GM21360 (cell line): Measurements from ENCODE around the gene RHNO1.

Experiments used
- ATAC-seq: cut with Tn5 transposase; IDR thresholded peaks from one replicate; pipeline ENCODE4 v1.9.1; 2021; ENCODE audit warnings: mild to moderate bottlenecking, moderate library complexity; ENCODE audit not compliant: unreplicated experiment

Gene RHNO1

DNA sequence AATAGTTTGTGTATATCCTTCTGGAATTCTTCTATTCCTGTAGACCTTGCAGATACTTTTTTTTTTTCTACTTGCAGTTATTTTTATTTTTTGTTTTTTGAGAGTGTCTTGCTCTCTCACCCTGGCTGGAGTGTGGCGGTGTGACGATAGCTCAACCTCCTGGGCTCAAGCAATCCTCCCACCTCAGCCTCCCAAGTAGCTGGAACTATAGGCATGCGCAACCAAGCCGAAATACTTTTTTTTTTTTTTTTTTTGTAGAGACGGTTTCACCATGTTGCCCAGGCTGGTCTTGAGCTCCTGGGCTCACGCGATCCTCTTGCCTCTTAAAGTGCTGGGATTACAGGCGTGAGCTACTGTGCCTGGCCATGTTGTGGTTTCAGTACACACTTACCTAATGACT lies 23.6 kb downstream of the RHNO1 start:
- no peak for ATAC-seq

DNA sequence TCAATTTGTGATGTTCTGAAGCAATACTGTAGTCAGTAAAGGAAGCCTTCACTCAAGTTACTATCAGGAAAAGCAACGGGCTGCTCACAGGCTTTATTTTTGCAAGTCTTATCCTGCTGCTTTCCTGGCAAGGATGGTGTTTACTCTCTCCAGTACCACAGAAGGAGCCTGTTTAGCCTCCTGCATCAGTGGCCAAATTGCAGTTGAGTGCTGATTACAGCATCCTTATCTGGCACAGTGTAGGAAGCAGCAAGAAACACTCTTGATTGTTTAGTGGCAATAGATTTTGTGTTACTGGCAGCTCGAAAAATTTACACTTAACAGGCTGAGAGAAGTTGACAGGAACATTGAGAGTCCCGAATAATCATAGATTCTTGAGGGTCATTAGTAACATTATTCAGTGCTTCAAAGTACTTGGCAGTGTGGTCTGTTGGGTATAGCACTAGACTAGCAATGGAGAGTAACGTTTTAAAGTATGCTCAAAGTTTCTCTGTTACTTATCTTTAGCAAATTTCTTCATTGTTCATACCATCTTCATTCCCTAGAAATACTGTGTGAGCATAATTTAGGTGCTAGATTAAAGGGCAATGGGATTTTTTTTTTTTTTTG lies 25.4 kb downstream of the RHNO1 start:
- ATAC-seq = no peak

DNA sequence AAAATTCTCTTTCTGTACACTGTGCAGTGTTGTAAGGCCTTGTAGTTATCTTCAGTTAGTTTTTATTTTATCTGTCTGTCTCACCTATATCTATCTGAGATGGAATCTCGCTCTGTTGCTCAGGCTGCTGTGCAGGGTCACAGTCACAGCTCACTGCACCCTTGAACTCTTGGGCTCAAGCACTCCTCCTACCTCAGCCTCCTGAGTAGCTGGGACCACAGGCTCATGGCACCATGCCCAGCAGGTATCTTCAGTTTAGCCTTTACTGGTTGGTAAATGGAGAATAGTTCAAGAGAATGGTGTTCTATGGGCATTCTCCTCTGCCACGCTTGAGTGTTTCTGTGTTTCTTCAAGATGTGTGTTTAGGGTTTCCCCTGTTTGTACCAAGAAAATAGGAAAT lies 27.2 kb downstream of the RHNO1 start:
- ATAC-seq = no peak

DNA sequence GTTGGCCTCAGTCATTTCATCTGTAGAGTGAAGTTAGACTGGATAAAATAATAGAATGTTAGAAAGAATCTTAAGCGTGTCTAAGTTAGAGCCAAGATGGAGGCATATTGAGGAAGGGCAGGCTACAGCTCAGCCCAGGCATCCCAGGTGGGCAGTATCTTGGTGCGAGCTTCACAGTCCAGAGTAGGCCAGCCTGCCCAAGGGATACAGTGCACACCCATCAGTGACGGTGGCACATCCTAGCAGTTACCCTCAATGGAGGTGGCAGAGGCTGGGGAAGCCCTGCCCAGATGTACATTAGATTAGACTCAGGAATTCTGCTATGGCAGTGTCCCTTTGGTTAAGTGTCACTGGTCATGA lies 35.2 kb downstream of the RHNO1 start:
- ATAC-seq = no peak

DNA sequence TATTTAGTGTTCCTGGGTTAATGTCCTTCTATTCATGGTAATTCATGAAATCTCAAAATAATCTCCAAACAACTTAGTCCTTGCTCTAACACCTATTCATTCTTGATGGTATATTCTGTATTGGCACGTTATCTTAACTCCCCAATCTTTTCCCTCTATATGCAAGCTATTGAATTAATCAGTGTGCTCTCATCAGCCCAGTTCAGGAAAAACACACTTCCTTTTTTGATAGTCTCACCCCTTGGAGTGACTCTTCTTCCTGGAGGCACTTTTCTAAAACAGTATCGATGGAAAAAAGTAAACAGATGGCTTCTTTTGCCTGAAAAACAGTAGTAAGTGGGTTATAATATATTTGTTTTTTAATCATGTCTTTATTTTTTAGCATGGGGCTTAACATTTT lies 42.2 kb downstream of the RHNO1 start:
- ATAC-seq = no peak

DNA sequence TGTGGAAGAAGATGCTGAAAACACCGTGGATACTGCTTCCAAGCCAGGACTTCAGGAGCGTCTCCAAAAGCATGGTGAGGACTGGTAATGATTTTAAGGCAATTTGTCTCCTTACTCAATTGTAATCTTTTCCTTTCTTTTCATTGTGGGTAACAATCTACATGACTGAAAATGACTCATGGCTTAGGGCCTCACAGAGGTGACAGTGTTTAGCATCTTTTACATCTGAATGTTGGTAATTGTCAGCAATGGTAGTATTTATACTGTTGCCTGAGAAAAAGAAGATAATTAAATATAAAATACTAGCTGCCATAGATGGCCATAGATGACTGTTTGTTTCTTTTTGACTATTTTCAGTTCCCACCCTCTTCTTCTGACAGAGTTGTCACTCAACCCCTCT lies 45.3 kb downstream of the RHNO1 start:
- ATAC-seq = no peak

DNA sequence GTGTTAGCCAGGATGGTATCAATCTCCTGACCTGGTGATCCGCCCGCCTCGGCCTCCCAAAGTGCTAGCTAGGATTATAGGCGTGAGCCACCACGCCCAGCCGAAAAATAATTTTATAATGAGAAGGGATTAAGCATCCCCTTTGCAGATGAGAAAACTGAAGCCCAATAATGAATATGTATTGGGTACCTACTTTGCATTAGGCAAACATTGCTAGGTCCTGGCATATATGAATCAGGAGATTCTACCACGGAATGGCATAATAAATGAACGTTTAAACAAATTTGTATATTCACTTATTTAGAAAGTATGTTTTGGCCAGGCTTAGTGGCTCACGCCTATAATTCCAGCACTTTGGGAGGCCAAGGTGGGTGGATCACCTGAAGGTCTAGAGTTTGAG lies 46.0 kb downstream of the RHNO1 start:
- no peak for ATAC-seq

DNA sequence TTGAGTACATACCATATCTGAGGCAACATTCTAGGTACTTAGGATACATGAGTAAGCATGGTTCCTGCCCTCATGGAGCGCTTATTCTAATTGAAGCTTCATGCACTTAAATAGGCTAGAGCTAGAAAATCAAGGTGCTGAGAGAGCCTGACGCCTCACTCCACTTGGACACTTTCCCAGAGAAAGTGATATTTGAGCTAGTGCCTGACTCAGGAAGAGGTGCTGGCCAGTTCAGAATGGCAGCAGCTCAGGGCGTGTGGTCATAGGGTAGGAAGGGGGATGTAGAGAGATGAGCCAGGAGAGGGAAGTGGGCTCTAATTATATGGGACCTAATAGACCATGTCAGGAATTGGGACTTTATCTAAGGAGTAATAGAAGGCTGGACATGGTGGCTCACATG lies 47.0 kb downstream of the RHNO1 start:
- ATAC-seq = no peak

DNA sequence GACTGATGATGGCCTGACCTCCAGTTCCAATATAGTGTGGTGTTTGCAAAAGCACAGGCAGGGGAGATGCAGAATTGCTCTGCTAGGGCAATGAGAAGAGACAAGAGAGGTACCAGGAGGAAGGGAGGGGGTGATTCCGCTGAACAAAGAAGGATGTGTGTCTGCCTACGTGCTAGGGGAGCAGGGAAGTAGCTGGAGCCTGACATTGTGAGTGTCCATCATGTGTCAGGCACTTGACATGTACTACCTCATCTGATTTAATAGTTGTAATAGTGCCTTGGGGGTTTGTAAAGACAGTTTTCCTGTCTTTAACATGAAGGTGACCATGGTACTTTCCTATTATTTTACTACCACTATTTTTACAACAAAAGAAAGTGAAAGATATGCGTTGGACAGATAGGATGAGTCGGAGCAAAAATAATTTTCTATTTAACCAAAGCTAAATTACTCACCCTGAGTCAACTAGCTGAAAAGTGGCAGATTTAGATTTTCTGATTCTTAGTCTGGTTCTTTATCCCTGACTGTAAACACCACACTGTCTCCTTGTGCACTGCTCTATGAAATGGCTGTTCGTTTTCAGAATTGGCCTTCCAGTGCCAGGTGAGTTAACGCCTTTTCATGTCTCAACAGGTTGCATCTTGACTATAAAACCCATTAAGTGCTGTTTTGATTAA lies 48.4 kb downstream of the RHNO1 start:
- no peak for ATAC-seq

DNA sequence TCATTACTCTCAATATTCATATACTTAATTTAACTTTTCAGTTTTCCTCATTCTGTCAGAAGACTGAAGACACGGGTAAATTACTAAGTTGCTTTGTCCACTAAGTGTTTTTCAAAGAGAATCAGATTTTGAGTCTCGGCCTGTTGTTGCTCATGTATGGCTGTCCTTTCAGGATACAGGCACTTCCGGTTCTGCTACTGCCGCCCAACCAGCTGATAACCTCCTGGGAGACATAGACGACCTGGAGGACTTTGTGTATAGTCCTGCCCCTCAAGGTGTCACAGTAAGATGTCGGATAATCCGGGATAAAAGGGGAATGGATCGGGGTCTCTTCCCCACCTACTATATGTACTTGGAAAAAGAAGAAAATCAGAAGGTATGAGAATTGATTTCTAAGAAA lies 53.8 kb downstream of the RHNO1 start:
- no peak for ATAC-seq

DNA sequence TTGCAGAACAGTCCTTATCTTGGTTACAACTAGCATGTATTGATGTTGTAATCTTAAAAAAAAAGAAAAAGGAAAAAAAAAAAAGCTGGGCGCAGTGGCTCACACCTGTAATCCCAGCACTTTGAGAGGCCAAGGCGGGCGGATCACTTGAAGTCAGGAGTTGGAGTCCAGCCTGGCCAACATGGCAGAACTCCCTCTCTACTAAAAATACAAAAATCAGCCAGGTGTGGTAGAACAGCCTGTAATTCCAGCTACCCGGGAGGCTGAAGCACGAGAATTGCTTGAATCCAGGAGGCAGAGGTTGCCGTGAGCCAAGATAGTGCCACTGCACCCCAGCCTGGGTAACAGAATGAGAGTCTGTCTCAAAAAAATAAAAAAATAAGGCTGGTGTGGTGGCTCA lies 56.6 kb downstream of the RHNO1 start:
- no peak for ATAC-seq

DNA sequence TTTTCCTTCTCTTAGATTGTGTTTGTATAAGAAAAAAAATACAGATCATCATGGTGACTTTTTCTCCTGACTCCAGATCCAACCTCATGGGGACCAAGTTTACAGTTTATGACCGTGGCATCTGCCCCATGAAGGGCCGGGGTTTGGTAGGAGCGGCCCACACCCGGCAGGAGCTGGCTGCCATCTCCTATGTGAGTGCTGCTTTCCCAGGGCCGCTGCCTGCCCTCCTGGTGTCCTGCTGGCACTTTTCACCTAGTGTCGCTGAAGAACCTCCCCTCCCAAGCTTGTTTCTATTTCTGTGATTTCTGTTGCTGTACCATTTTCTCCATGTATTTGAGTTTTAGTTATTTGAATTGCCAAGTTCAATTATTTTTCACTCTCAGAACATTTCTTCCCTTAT lies 57.3 kb downstream of the RHNO1 start:
- ATAC-seq = no peak

DNA sequence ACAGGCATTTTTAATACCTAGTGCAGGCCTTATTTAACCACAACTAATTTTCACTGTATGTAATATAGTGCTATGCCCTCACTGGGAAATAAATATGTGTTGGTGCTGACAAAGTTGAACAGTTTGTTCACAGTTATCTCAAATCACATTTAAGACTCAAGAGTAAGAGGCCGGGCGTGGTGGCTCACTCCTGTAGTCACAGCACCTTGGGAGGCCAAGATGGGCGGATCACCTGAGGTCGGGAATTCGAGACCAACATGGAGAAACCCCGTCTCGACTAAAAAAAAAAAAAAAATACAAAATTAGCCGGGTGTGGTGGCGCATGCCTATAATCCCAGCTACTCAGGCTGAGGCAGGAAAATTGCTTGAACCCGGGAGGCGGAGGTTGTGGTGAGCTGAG lies 59.3 kb downstream of the RHNO1 start:
- ATAC-seq = no peak

DNA sequence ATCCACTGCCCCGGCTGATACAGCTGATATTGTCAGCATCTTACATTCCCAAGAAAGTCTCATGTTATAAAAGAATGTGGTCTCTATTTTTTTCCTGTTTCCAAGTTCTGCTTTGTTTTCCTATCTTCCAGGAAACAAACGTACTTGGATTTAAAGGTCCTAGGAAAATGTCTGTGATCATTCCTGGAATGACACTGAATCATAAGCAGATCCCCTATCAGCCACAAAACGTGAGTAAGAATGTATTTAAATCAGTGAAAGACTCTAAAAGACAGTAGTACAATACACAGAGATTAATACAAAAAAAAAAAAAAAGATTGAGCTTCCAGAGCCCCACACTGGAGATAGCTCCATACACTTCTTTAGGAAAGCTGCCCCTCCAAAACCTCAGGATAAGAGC lies 60.5 kb downstream of the RHNO1 start:
- ATAC-seq = no peak
